ENCODE data around the gene TTC6. TPM values are rescaled to one million over a fixed set of nuclear protein-coding genes. Genes with fewer than 3 reads are reported as not detected.

TTC6 gene
- total RNA-seq, 1 donor from 2014 or later: 0.40 TPM

DNA sequence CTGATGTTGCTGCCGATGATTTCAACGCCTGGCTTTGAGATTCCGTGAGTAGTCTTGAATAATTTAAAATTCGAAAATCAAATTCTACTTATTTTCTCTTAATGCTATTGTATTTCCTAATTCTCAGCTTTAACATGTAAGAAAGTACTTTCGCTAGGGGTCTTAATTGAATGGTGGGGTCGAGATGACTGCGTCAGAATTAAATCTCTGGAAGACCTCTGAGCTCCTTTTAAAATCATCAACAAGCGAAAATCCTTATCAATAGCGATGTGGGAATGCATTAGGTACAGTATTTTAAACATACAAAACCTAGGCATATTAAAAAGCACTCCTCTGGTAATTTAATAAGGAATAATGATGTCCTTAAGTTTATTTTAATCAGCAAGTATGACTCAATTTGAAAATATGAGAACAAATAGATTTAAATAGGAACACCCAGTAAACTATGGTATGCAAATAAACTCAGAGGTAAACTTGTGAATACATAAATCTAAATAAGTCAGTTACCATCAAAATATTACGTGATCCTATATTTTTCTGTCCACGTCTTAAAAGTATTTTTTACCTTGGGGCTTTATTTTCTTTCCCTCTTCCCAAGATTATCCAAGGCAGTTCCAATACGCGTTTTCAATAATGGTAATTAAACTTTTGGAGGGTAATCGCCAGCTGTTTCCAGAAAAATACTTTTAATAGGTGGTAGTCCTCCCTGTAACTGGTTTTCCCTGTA is 1.8 kb upstream of the TTC6 start:
- TF ChIP-seq, protein P1, sequence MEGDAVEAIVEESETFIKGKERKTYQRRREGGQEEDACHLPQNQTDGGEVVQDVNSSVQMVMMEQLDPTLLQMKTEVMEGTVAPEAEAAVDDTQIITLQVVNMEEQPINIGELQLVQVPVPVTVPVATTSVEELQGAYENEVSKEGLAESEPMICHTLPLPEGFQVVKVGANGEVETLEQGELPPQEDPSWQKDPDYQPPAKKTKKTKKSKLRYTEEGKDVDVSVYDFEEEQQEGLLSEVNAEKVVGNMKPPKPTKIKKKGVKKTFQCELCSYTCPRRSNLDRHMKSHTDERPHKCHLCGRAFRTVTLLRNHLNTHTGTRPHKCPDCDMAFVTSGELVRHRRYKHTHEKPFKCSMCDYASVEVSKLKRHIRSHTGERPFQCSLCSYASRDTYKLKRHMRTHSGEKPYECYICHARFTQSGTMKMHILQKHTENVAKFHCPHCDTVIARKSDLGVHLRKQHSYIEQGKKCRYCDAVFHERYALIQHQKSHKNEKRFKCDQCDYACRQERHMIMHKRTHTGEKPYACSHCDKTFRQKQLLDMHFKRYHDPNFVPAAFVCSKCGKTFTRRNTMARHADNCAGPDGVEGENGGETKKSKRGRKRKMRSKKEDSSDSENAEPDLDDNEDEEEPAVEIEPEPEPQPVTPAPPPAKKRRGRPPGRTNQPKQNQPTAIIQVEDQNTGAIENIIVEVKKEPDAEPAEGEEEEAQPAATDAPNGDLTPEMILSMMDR (conservative IDR thresholded peaks at IDR 0.05): no peak
- H3K4me1 Mint-ChIP-seq: peaks cover 30% of the 10 kb centered on the region
- H3K27me3 Mint-ChIP-seq (ENCODE audit: low read depth): peaks cover 95% of the 10 kb centered on the region
- DNase-seq (ENCODE audit: low read depth, low spot score): no peak
- H3K4me3 Mint-ChIP-seq: peak overlapping the region; percentile 70
- H3K9me3 Mint-ChIP-seq: no peaks in the 10 kb centered on the region
- no peak overlapping the region for H3K27ac Mint-ChIP-seq (ENCODE audit: unreplicated experiment)
- H3K36me3 Mint-ChIP-seq (ENCODE audit: low read depth): no peaks in the 10 kb centered on the region

DNA sequence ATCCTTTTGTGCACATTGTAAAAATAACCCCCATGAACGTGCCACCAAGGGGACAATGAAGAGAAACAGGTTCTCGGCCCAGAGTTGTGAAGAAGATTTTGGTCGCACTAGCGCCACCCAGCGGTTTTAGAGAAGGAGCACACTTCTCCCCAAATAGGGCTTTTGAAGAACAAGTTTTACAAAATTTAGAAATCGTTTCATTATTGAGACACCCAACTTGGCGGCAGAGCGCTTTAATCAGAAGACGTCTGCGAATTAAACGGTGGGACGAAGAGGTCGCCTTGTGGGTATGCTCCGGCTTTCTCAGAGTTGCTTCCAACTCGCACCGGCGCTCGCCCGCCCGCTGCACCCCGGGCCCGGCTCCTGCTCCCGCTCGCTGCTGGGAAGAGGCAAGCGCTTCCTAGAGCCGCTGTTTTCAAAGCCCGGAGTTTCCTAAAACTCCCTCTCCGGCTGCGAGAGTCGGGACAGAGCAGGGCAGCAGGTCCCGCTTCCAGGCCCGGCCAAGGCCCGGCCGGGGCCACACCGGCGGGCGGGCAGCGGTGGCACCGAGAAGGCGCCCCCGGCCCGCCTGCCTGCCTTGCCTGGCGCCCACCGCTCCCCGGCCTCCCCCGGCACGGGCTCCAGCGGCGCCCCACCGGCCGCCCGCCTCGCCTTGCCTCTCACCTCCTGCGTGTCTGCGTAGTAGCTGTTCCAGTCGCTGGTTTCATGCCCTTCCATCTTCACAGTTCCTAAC is 1.0 kb upstream of the TTC6 start:
- Mint-ChIP-seq H3K27me3 (ENCODE audit: low read depth) (peaks cover 95% of the 10 kb centered on the region), H3K4me3 (peak overlapping the region; percentile 70), H3K27ac (ENCODE audit: unreplicated experiment) (no peak overlapping the region), H3K36me3 (ENCODE audit: low read depth) (no peaks in the 10 kb centered on the region), H3K4me1 (peaks cover 27% of the 10 kb centered on the region), H3K9me3 (no peaks in the 10 kb centered on the region)
- TF ChIP-seq, protein P1 (conservative IDR thresholded peaks at IDR 0.05): peak; percentile 96
- peak; percentile 82 for DNase-seq (ENCODE audit: low read depth, low spot score)

DNA sequence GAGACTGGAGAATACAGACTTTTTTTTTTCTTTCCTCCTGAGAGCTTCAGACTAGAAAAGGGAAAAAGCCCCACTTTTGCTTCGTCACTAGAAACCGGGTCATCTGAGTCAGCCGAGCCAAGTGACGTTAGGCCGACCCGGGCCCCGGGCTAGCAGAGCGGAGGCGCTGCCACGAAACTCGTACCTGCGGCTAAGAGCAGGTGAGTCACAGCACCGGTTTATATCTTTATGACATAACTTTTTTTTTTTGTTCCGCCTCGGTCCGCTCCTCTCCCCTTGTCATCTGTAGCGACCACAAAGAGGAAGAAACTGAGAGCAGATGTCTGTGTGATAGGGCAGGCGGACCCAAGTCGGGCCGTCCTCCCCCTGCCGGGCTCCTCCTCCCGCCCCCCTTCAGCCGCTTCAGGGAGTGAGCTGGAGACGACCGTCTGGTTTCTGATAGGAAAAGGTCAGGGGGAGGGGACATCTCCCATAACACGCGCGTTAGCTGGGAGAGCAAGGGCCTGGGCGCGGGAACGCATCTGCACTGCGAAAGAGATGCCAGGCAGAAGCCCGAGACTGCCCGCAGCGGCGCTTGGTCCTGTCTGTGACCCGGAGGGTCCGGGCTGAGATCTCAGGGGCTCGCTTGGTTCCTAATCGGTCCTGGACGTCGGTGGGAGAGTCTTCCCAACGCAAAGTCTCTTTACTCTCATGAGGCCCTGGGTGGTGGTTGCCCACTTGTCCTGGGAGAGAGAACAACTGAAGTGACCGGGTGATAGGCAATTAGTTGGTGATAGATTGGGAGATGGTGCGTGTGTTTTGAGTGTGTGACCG is 586 bp downstream of the TTC6 start:
- Mint-ChIP-seq H3K27me3 (ENCODE audit: low read depth) (peaks cover 96% of the 10 kb centered on the region), H3K4me1 (peaks cover 33% of the 10 kb centered on the region), H3K27ac (ENCODE audit: unreplicated experiment) (no peak overlapping the region), H3K9me3 (no peaks in the 10 kb centered on the region), H3K36me3 (ENCODE audit: low read depth) (no peaks in the 10 kb centered on the region), H3K4me3 (peak overlapping the region; percentile 71)
- no peak for DNase-seq (ENCODE audit: low read depth, low spot score)
- TF ChIP-seq, protein P1 (conservative IDR thresholded peaks at IDR 0.05): no peak

GRCh38 chr14:37596790-37597472 is 1.5 kb downstream of the TTC6 start:
- Mint-ChIP-seq H3K4me3 (peak overlapping the region; percentile 71), H3K36me3 (ENCODE audit: low read depth) (no peaks in the 10 kb centered on the region), H3K9me3 (no peaks in the 10 kb centered on the region), H3K27me3 (ENCODE audit: low read depth) (peaks cover 97% of the 10 kb centered on the region), H3K4me1 (peaks cover 29% of the 10 kb centered on the region), H3K27ac (ENCODE audit: unreplicated experiment) (no peak overlapping the region)
- no peak for DNase-seq (ENCODE audit: low read depth, low spot score)
- TF ChIP-seq, protein P1 (conservative IDR thresholded peaks at IDR 0.05): no peak

DNA sequence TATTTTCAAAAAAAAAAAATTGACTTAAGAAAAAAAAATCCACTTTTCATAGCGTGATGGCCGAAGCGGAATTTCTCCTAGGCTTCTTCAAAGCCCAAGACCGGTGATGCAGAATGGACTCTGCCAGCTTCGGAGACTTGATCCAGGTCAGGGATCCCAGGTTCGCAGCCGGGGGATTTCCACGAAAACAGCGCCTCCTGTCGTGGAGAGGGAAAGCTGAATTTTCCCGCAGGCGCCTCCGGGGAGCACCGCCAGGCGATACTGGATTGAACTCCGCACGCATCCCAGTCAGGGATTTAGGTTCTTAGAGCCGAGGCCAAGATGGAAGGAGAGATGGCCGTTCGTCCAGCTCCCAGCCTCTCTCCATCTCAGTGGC is 2.1 kb downstream of the TTC6 start:
- DNase-seq (ENCODE audit: low read depth, low spot score): no peak
- TF ChIP-seq, protein P1 (conservative IDR thresholded peaks at IDR 0.05): peak; percentile 59
- H3K4me3 Mint-ChIP-seq: peak overlapping the region; percentile 25
- H3K27ac Mint-ChIP-seq (ENCODE audit: unreplicated experiment): no peak overlapping the region
- no peaks in the 10 kb centered on the region for H3K36me3 Mint-ChIP-seq (ENCODE audit: low read depth)
- H3K4me1 Mint-ChIP-seq: peaks cover 29% of the 10 kb centered on the region
- H3K27me3 Mint-ChIP-seq (ENCODE audit: low read depth): peaks cover 97% of the 10 kb centered on the region
- no peaks in the 10 kb centered on the region for H3K9me3 Mint-ChIP-seq
